ENCODE results near the gene NEK8.

NEK8 gene

GRCh38 chr17:28745786-28746411, 17.3 kb downstream of the NEK8 start:
- no peak for DNase-seq

GRCh38 chr17:28746611-28747050, 18.0 kb downstream of the NEK8 start:
- no peak for DNase-seq

GRCh38 chr17:28747051-28747691, 18.6 kb downstream of the NEK8 start:
- DNase-seq = no peak

DNA sequence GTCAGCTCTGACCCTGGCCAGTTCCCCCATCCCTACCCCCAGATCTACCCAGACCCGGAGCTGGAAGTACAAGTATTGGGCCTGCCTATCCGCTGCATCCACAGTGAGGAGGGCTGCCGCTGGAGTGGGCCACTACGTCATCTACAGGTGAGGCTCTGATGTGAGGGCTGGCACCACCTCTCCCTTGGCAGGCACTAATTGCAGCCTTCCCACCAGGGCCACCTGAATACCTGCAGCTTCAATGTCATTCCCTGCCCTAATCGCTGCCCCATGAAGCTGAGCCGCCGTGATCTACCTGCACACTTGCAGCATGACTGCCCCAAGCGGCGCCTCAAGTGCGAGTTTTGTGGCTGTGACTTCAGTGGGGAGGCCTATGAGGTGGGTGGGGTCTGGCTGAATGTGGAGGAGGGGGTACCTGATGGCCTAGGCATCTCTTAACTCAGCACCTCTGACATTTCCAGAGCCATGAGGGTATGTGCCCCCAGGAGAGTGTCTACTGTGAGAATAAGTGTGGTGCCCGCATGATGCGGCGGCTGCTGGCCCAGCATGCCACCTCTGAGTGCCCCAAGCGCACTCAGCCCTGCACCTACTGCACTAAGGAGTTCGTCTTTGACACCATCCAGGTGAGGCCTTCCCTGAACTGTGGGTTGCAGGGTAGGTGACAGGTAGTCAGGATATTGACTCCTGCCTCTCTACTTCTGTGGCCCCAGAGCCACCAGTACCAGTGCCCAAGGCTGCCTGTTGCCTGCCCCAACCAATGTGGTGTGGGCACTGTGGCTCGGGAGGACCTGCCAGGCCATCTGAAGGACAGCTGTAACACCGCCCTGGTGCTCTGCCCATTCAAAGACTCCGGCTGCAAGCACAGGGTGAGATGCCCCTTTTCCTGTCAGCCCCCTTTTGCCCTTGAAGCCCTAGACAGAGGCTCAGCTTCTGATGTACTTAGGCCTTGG, 19.5 kb downstream of the NEK8 start:
- DNase-seq = no peak

GRCh38 chr17:28748852-28749515, 20.4 kb downstream of the NEK8 start:
- no peak for DNase-seq

DNA sequence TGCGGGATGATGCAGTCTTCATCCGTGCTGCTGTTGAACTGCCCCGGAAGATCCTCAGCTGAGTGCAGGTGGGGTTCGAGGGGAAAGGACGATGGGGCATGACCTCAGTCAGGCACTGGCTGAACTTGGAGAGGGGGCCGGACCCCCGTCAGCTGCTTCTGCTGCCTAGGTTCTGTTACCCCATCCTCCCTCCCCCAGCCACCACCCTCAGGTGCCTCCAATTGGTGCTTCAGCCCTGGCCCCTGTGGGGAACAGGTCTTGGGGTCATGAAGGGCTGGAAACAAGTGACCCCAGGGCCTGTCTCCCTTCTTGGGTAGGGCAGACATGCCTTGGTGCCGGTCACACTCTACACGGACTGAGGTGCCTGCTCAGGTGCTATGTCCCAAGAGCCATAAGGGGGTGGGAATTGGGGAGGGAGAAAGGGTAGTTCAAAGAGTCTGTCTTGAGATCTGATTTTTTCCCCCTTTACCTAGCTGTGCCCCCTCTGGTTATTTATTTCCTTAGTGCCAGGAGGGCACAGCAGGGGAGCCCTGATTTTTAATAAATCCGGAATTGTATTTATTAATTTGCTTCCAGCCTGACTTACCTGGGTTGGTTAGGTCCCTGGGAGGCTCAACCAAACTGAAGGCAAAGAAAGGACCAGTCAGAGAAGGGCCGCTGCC, 21.1 kb downstream of the NEK8 start:
- no peak for DNase-seq

DNA sequence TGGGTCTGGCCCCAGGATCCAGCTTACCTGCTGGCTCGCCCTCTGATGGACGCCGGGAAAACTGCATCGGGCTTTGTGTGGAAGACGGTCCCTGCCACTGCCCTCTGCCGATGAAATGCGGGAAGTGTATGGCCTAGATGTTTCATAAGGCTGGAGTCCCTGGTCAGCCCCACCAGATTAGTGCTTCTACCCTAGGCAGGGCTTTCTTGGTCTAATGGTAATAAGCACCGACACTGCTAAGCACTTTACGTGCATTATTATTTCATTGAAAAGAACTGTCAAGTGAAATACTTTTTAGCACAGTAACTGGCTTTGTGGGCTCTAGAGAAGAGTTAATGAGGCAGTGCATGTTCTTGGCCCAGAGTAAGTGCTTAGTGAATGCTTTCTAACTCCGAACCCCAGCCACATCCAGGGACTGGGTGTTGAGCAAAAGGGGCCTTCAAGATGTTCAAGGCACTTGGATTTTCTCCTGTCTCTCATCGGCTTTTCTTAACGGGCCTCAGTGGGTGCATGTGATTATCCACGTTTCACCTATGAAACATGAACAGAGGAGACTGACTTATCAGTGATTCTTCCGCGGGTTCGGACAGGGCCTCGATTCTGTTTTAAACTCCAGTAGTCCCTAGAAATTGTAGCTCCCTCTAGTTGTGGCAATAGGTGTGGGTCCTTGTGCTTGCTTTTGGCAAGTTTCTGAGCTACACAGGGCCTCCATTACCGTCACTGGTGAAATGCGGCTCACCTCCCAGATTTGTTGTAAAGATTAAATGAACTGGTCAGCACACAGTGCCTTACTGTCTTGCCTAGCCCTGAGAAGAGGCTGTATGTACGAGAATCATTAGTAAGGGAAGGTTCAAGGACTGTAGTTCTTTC, 21.8 kb downstream of the NEK8 start:
- DNase-seq = peak; percentile 59 to 82

GRCh38 chr17:28751600-28752366, 23.2 kb downstream of the NEK8 start:
- DNase-seq = no peak

- no peak for DNase-seq
These were observed 26.9 kb downstream of the NEK8 start for GRCh38 chr17:28755486-28755885.

- no peak for DNase-seq
These were observed 27.6 kb downstream of the NEK8 start for GRCh38 chr17:28756049-28756804.

DNA sequence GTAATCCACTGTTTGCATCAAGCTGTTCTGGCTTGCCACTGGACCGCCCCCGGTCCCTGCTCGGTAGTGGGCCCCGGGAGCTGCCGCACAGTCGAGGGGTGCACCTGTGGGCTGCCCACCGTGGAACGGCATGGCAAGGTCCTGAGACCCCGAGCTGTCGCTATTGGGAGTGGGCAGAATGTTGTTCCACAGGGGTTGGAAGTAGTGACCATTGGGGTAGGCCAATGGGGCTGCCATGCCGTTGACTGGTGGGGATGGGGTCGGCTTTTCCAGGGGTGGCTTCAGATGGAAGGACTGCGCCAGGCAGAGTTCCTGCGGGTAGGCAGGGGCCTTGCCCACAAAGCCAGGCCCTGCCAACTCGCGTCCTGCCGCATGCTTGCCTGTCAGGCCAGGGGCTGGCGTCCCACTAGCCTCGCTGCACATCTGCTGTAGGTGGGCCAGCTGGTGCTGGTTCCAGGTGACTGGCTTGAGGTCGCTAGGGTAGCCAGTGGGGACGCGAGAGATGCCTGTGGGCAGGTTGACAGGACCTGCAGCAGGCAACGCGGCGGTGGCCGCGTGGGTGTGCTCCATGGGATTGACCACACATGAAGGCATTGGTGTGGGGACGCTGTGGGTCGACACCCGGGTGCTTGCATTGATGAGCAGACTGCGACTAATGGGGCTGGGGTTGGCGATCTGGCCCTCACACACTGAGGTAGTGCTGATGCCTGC, 30.0 kb downstream of the NEK8 start:
- no peak for DNase-seq

- DNase-seq = no peak
These were observed 30.8 kb downstream of the NEK8 start for GRCh38 chr17:28759256-28759865.

GRCh38 chr17:28760601-28761562, 32.3 kb downstream of the NEK8 start:
- peak in 1 of 2 donors; percentile 20 for DNase-seq

GRCh38 chr17:28763137-28763799, 34.7 kb downstream of the NEK8 start:
- DNase-seq = no peak

- peak; percentile 12 to 46 for DNase-seq
These were observed 35.2 kb downstream of the NEK8 start for GRCh38 chr17:28763804-28764266.

GRCh38 chr17:28765038-28765437, 36.5 kb downstream of the NEK8 start:
- DNase-seq = no peak

- DNase-seq = no peak
These were observed 45.1 kb downstream of the NEK8 start for GRCh38 chr17:28773736-28774135.

Measured in bone marrow (tissue), 2 donors.